ENCODE data around the gene PMEPA1. TPM values are rescaled to one million over a fixed set of nuclear protein-coding genes. Genes with fewer than 3 reads are reported as not detected.
"Not testable (repeated sequence)": the region's sequence is repeated elsewhere in the genome, so short reads cannot be mapped to it uniquely, and the experiment has no call there.

PMEPA1 gene
- total and polyA plus RNA-seq, 10 of the 15 experiments (the other 5 are each of a cell fraction or from before 2014, with no cell fraction given) = 0.02 to 0.10 (median 0.04) TPM; not detected in 3

DNA sequence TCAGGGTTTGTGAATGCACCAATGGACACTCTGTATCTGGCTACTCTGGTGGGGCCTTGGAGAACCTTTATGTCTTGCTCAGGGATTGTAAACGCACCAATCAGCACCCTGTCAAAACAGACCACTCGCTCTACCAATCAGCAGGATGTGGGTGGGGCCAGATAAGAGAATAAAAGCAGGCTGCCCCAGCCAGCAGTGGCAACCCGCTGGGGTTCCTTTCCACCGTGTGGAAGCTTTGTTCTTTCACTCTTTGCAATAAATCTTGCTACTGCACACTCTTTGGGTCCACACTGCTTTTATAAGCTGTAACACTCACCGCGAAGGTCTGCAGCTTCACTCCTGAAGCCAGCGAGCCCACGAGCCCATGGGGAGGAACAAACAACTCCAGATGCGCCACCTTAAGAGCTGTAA is 80.3 kb downstream of the PMEPA1 start:
- H3K4me3 ChIP-seq; H3K9ac ChIP-seq (ENCODE audit: control insufficient read depth, insufficient read depth, low read length); H3K9me3 ChIP-seq (replicated peaks; ENCODE audit: control insufficient read depth, insufficient read depth, low read length); in situ Hi-C loops (cut with MboI); H3K79me2 ChIP-seq (ENCODE audit: control insufficient read depth, insufficient read depth, low read length); H2AFZ ChIP-seq (ENCODE audit: control insufficient read depth, low read depth, low read length); H3K27ac ChIP-seq (ENCODE audit: control insufficient read depth, insufficient read depth); BruUV-seq (replicated peaks); H3K27me3 ChIP-seq (replicated peaks in 1 of 2; ENCODE audit: control insufficient read depth in 2 of 2, insufficient read depth in 2 of 2, low read length in 1 of 2); FAIRE-seq; H3K36me3 ChIP-seq (ENCODE audit: control insufficient read depth in 2 of 2, insufficient read depth in 2 of 2, low read length in 1 of 2); DNase-seq (ENCODE audit: low read depth, low spot score); H3K4me1 ChIP-seq (ENCODE audit: control insufficient read depth, insufficient read depth, low read length); intact Hi-C loops (cut with micrococcal nuclease; ENCODE audit: unreplicated experiment); H3K4me2 ChIP-seq (ENCODE audit: control insufficient read depth, insufficient read depth); H4K20me1 ChIP-seq (ENCODE audit: control insufficient read depth, insufficient read depth); SMC1A ChIA-PET (ENCODE audit: uncharacterized antibody, unreplicated experiment); ATAC-seq: not testable (repeated sequence)
- 15% methylated on average over 9 of the region's 9 CpGs for WGBS (ENCODE audit: insufficient coverage, insufficient replicate concordance, low lambda C conversion rate, missing lambda C conversion rate)
- ChIA-PET POLR2A (interaction anchor here (1.5 kb wide), 1 partner anchor 10 kb away, joined by 4 read pairs; no protein-coding TSS in a partner anchor), CTCF (interaction anchor here (0.6 kb wide), 2 partner anchors 458 to 1242 kb away, joined by 3 read pairs; no protein-coding TSS in a partner anchor), RAD21 (ENCODE audit: unreplicated experiment) (interaction anchor here (1.4 kb wide), 1 partner anchor 10 kb away, joined by 3 read pairs; no protein-coding TSS in a partner anchor)
- TF ChIP-seq NFYB (IDR thresholded peaks at IDR 0.05; ENCODE audit: insufficient read depth, low read depth, low read length) = peak; percentile 34; the same call in 1 of the 2 replicates

DNA sequence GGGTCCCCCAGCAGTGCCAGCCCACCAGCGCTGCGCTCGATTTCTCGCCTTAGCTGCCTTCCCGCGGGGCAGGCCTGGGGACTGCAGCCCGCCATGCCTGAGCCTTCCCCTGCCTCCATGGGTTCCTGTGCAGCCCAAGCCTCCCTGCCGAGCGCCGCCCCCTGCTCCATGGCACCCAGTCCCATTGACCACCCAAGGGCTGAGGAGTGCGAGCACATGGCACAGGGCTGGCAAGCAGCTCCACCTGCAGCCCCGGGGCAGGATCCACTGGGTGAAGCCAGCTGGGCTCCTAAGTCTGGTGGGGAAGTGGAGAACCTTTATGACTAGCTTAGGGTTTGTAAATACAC is 80.9 kb downstream of the PMEPA1 start:
- H3K9me3 ChIP-seq (replicated peaks; ENCODE audit: control insufficient read depth, insufficient read depth, low read length); CTCF ChIA-PET; H4K20me1 ChIP-seq (ENCODE audit: control insufficient read depth, insufficient read depth); H3K36me3 ChIP-seq (ENCODE audit: control insufficient read depth in 2 of 2, insufficient read depth in 2 of 2, low read length in 1 of 2); DNase-seq (ENCODE audit: low read depth, low spot score); H2AFZ ChIP-seq (ENCODE audit: control insufficient read depth, low read depth, low read length); H3K4me2 ChIP-seq (ENCODE audit: control insufficient read depth, insufficient read depth); H3K27me3 ChIP-seq (replicated peaks in 1 of 2; ENCODE audit: control insufficient read depth in 2 of 2, insufficient read depth in 2 of 2, low read length in 1 of 2); ATAC-seq; BruUV-seq (replicated peaks); H3K79me2 ChIP-seq (ENCODE audit: control insufficient read depth, insufficient read depth, low read length); FAIRE-seq; H3K9ac ChIP-seq (ENCODE audit: control insufficient read depth, insufficient read depth, low read length); in situ Hi-C loops (cut with MboI); intact Hi-C loops (cut with micrococcal nuclease; ENCODE audit: unreplicated experiment); H3K4me3 ChIP-seq; RAD21 ChIA-PET (ENCODE audit: unreplicated experiment); H3K27ac ChIP-seq (ENCODE audit: control insufficient read depth, insufficient read depth); H3K4me1 ChIP-seq (ENCODE audit: control insufficient read depth, insufficient read depth, low read length): not testable (repeated sequence)
- ChIA-PET POLR2A (interaction anchor here (1.5 kb wide), 1 partner anchor 9 kb away, joined by 4 read pairs; no protein-coding TSS in a partner anchor), SMC1A (ENCODE audit: uncharacterized antibody, unreplicated experiment) (interaction anchor here (1.0 kb wide), 1 partner anchor 11 kb away, joined by 3 read pairs; no protein-coding TSS in a partner anchor)
- 78% methylated on average over 8 of the region's 12 CpGs for WGBS (ENCODE audit: insufficient coverage, insufficient replicate concordance, low lambda C conversion rate, missing lambda C conversion rate)
